ENCODE measurements around the gene ZMIZ1. TPM values are rescaled to one million over a fixed set of nuclear protein-coding genes. Genes with fewer than 3 reads are reported as not detected.

ZMIZ1 gene
- total and polyA plus RNA-seq, 5 donors from 2014 or later: 1.5 to 34.8 (median 2.2) TPM

DNA sequence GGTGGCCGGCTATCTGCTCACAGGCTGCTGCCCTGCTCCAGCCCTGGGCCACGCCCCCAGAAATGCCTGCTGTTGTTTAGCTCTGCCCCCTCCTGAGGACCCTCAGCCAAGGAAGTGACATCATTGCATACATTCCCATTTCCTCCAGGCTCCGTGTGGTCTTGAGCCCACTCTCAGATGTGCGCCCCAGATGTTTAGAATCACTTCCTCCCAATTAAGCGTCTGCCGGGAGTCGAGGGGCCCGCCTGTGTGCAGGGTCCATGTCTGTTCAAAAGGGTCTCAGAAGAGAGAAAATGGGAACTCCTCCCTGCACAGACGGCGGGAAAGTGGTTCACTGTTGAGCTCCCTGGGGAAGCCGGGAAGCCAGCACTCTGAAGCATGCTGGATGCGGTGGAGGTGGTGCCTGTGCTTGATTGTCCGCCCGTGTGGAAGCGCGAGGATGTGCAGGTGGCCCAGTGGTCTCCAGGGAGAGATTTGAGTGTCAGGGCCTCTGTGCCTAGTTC is 161.6 kb downstream of the ZMIZ1 start:
- Histone ChIP-seq H3K4me3 (ENCODE audit: low read depth, low read length) (no peak overlapping the region), H3K9me3 (ENCODE audit: control insufficient read depth in 2 of 2, low read length in 2 of 2) (no peaks in the 10 kb centered on the region), H3K27me3 (ENCODE audit: control insufficient read depth, insufficient read depth, low read length) (no peaks in the 10 kb centered on the region), H3K27ac (ENCODE audit: insufficient read depth, low read length, poor library complexity, severe bottlenecking) (no peak overlapping the region), H3K36me3 (ENCODE audit: control insufficient read depth, insufficient read depth, low read length) (no peaks in the 10 kb centered on the region), H3K4me1 (ENCODE audit: control insufficient read depth, insufficient read depth, low read length, poor library complexity, severe bottlenecking) (no peaks in the 10 kb centered on the region)
- Mint-ChIP-seq H3K27ac (no peak overlapping the region), H3K9me3 (peaks cover 0 to 2% (median 0%) of the 10 kb centered on the region in 7 donors), H3K36me3 (peaks cover 24% of the 10 kb centered on the region), H3K4me3 (no peak overlapping the region), H3K27me3 (no peaks in the 10 kb centered on the region), H3K4me1 (peaks cover 0 to 8% (median 0%) of the 10 kb centered on the region in 4 donors)
- ATAC-seq (ENCODE audit: low read depth in 2 of 2): no peak
- no peak for DNase-seq

DNA sequence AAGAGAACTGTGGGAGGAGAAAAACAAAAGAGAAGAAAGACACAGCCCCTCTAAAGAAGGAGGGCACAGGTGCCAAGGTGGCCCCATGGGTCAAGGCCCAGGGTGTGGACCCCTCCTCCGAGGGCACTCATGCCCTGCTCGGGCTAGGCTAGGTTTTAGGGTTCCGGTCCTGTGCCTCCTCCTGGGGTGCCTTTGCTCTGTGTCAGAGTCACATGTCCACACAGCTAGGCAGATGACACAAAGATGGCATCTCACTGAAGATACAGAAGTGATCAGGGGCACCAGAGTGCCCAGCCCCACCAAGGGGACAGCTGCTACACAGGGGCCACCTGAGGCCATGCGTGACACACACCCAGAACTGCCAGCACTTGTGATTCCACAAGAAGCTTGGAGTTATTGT is 162.1 kb downstream of the ZMIZ1 start:
- no peak overlapping the region for H3K4me3 Mint-ChIP-seq
- Histone ChIP-seq H3K4me1 (ENCODE audit: control insufficient read depth, insufficient read depth, low read length, poor library complexity, severe bottlenecking) (no peaks in the 10 kb centered on the region), H3K36me3 (ENCODE audit: control insufficient read depth, insufficient read depth, low read length) (no peaks in the 10 kb centered on the region), H3K4me3 (ENCODE audit: low read depth, low read length) (no peak overlapping the region), H3K27ac (ENCODE audit: insufficient read depth, low read length, poor library complexity, severe bottlenecking) (no peak overlapping the region), H3K27me3 (ENCODE audit: control insufficient read depth, insufficient read depth, low read length) (no peaks in the 10 kb centered on the region), H3K9me3 (ENCODE audit: control insufficient read depth in 2 of 2, low read length in 2 of 2) (no peaks in the 10 kb centered on the region)
- no peak overlapping the region for H3K27ac Mint-ChIP-seq
- H3K4me1 Mint-ChIP-seq: peaks cover 0 to 8% (median 0%) of the 10 kb centered on the region in 4 donors
- H3K36me3 Mint-ChIP-seq: peaks cover 26% of the 10 kb centered on the region
- DNase-seq: no peak
- ATAC-seq (ENCODE audit: low read depth in 2 of 2): no peak
- H3K27me3 Mint-ChIP-seq: no peaks in the 10 kb centered on the region
- H3K9me3 Mint-ChIP-seq: peaks cover 0 to 2% (median 0%) of the 10 kb centered on the region in 7 donors

DNA sequence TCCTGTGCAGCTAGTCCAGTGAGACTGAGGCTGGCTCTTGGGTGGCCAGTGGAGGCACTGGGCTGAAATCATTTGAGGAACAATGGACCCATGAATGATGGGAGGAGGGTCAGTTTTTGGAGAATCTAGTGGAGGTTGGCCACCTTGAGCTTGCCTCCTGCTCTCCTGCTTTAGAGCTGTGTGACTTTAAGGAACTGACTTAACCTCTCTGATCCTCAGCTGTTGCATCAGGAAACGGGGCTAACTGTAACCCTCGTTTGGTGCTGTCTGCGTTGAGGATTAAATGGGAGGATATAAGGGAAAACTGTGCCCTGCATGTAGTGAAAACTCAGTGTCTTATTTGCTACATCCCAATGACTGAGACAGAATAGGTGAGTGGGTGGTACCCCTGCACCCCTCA is 163.1 kb downstream of the ZMIZ1 start:
- no peak for DNase-seq
- H3K36me3 ChIP-seq (ENCODE audit: control insufficient read depth, insufficient read depth, low read length): no peaks in the 10 kb centered on the region

GRCh38 chr10:79232864-79233263 is 164.1 kb downstream of the ZMIZ1 start:
- no peaks in the 10 kb centered on the region for H3K9me3 ChIP-seq (ENCODE audit: control insufficient read depth in 2 of 2, low read length in 2 of 2)
- Mint-ChIP-seq H3K27me3 (no peaks in the 10 kb centered on the region), H3K36me3 (peaks cover 22% of the 10 kb centered on the region), H3K9me3 (peaks cover 0 to 2% (median 0%) of the 10 kb centered on the region in 7 donors), H3K27ac (no peak overlapping the region), H3K4me1 (peaks cover 0 to 15% (median 6%) of the 10 kb centered on the region in 4 donors), H3K4me3 (no peak overlapping the region)
- no peak overlapping the region for H3K27ac ChIP-seq (ENCODE audit: insufficient read depth, low read length, poor library complexity, severe bottlenecking)
- DNase-seq (no peak), ATAC-seq (ENCODE audit: low read depth in 2 of 2) (no peak)
- no peak overlapping the region for H3K4me3 ChIP-seq (ENCODE audit: low read depth, low read length)
- no peaks in the 10 kb centered on the region for H3K27me3 ChIP-seq (ENCODE audit: control insufficient read depth, insufficient read depth, low read length)
- H3K4me1 ChIP-seq (ENCODE audit: control insufficient read depth, insufficient read depth, low read length, poor library complexity, severe bottlenecking): no peaks in the 10 kb centered on the region
- H3K36me3 ChIP-seq (ENCODE audit: control insufficient read depth, insufficient read depth, low read length): no peaks in the 10 kb centered on the region

More for the DNA sequence above, 163.1 kb downstream of the ZMIZ1 start:
- Histone ChIP-seq H3K4me1 (ENCODE audit: control insufficient read depth, insufficient read depth, low read length, poor library complexity, severe bottlenecking) (no peaks in the 10 kb centered on the region), H3K4me3 (ENCODE audit: low read depth, low read length) (no peak overlapping the region), H3K9me3 (ENCODE audit: control insufficient read depth in 2 of 2, low read length in 2 of 2) (no peaks in the 10 kb centered on the region), H3K27me3 (ENCODE audit: control insufficient read depth, insufficient read depth, low read length) (no peaks in the 10 kb centered on the region), H3K27ac (ENCODE audit: insufficient read depth, low read length, poor library complexity, severe bottlenecking) (no peak overlapping the region)
- H3K27ac Mint-ChIP-seq: no peak overlapping the region
- H3K4me3 Mint-ChIP-seq: no peak overlapping the region
- peaks cover 23% of the 10 kb centered on the region for H3K36me3 Mint-ChIP-seq
- H3K9me3 Mint-ChIP-seq: peaks cover 0 to 2% (median 0%) of the 10 kb centered on the region in 7 donors
- H3K4me1 Mint-ChIP-seq: peaks cover 0 to 10% (median 2%) of the 10 kb centered on the region in 4 donors
- no peak for ATAC-seq (ENCODE audit: low read depth in 2 of 2)
- no peaks in the 10 kb centered on the region for H3K27me3 Mint-ChIP-seq

DNA sequence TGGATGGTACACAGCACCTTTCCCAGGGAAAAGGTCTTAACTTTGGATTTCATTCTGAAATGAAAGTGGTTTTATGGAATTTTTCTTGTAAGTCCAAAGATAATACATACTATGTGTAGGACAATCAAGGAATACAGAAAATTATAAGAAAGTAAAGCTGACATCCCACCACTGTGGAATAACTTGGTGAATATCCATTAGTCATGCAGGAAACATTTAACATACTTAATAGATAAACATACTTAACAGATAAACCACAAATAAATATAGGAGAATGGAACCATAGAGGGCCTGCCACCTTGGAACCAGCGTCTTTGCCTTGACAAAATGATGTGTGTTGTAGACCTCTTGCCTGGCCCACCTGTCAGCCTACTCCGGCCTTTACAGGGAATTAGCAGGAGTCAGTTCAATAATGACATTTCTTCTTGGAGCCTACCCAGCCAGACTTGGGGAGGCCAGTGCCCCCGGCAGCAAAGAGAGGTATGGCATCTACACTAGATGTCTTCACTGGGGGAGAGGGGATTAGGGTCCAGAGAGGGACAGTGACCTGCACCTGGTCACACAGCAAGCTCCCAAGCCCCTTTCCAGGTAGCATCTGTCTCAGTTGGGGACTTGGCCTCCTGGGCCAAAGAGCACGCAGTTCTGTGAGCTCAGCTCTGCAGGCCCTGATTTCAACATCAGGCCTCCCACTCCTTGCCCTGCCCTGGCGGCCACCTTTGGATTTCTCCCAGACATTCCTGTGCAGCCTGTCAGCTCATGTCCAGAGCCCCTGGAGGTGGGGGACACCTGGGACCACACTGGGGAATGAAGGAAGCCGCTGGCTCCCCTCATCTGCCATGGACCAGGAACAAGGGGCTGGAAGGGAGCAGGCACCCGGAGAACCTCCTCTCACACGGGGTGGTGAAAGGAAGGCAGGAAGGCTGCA is 165.9 kb downstream of the ZMIZ1 start:
- peaks cover 0 to 2% (median 0%) of the 10 kb centered on the region in 7 donors for H3K9me3 Mint-ChIP-seq
- peaks cover 0 to 12% (median 6%) of the 10 kb centered on the region in 4 donors for H3K4me1 Mint-ChIP-seq
- no peak for ATAC-seq (ENCODE audit: low read depth in 2 of 2)
- H3K27me3 Mint-ChIP-seq: no peaks in the 10 kb centered on the region
- DNase-seq: no peak
- Histone ChIP-seq H3K27me3 (ENCODE audit: control insufficient read depth, insufficient read depth, low read length) (no peaks in the 10 kb centered on the region), H3K36me3 (ENCODE audit: control insufficient read depth, insufficient read depth, low read length) (no peaks in the 10 kb centered on the region), H3K9me3 (ENCODE audit: control insufficient read depth in 2 of 2, low read length in 2 of 2) (no peaks in the 10 kb centered on the region), H3K4me1 (ENCODE audit: control insufficient read depth, insufficient read depth, low read length, poor library complexity, severe bottlenecking) (no peaks in the 10 kb centered on the region), H3K4me3 (ENCODE audit: low read depth, low read length) (no peak overlapping the region), H3K27ac (ENCODE audit: insufficient read depth, low read length, poor library complexity, severe bottlenecking) (no peak overlapping the region)
- no peak overlapping the region for H3K27ac Mint-ChIP-seq
- H3K4me3 Mint-ChIP-seq: peak overlapping the region in 1 of 4 donors; percentile 33
- H3K36me3 Mint-ChIP-seq: peaks cover 22% of the 10 kb centered on the region

DNA sequence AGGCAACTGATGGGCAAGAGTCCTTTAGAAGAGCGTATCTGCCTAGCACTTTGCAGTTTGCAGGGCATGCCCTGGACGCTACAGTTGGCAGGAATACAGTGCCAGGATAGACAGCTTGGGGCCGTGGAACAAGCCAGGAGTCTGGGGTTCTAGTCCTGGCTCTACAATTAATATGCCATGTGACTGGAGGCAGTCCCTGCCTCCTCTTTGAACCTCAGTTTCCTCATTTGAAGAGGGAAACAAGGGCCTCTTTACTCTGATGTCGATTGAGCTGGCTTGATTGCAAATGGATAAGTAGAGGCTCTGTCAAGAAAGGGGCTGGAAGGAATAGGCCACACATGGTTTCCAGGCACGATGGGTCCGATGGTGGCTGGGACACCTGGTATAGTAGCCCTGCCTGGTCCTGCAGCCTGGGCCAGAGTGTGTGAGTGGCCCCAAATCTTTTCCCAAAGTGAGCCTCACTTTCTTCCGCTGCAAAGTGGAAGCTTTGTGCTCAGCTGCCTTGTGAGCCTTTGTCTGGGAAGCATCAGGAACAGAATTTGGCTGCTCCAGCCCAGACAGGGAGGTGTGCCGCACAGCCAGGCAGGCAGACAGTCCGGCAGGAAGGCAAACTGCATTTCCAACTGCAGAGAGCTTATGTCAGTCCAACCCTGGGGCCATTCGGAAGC is 167.1 kb downstream of the ZMIZ1 start:
- Histone ChIP-seq H3K27me3 (ENCODE audit: control insufficient read depth, insufficient read depth, low read length) (no peaks in the 10 kb centered on the region), H3K4me3 (ENCODE audit: low read depth, low read length) (no peak overlapping the region), H3K9me3 (ENCODE audit: control insufficient read depth in 2 of 2, low read length in 2 of 2) (no peaks in the 10 kb centered on the region), H3K27ac (ENCODE audit: insufficient read depth, low read length, poor library complexity, severe bottlenecking) (no peak overlapping the region), H3K4me1 (ENCODE audit: control insufficient read depth, insufficient read depth, low read length, poor library complexity, severe bottlenecking) (no peaks in the 10 kb centered on the region), H3K36me3 (ENCODE audit: control insufficient read depth, insufficient read depth, low read length) (no peaks in the 10 kb centered on the region)
- ATAC-seq (ENCODE audit: low read depth in 2 of 2): no peak
- H3K27ac Mint-ChIP-seq: no peak overlapping the region
- H3K36me3 Mint-ChIP-seq: peaks cover 22% of the 10 kb centered on the region
- H3K9me3 Mint-ChIP-seq: peaks cover 0 to 2% (median 0%) of the 10 kb centered on the region in 7 donors
- peaks cover 0 to 22% (median 11%) of the 10 kb centered on the region in 4 donors for H3K4me1 Mint-ChIP-seq
- no peaks in the 10 kb centered on the region for H3K27me3 Mint-ChIP-seq
- DNase-seq: no peak
- no peak overlapping the region for H3K4me3 Mint-ChIP-seq

DNA sequence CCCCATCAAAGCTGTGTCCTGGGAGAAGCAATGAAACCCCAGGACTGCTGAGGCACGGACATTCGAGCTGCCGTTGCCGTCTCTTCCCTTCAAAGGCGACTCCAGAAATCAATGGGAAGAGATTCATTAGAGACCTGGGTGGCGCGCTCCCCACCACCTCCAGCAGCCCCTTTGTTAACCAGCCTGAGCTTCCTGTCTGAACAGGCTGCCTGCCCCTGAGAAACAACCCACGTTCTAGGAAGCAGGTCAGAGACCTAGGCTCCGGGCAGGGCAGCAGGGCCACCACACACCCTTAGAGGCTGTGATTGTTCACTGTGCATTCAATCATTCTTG is 167.6 kb downstream of the ZMIZ1 start:
- H3K27ac Mint-ChIP-seq: no peak overlapping the region
- H3K4me1 ChIP-seq (ENCODE audit: control insufficient read depth, insufficient read depth, low read length, poor library complexity, severe bottlenecking): peaks cover 3% of the 10 kb centered on the region
- H3K36me3 ChIP-seq (ENCODE audit: control insufficient read depth, insufficient read depth, low read length): no peaks in the 10 kb centered on the region
- H3K4me3 ChIP-seq (ENCODE audit: low read depth, low read length): no peak overlapping the region
- peak overlapping the region in 2 of 4 donors; percentile 40 to 44 for H3K4me3 Mint-ChIP-seq
- no peaks in the 10 kb centered on the region for H3K27me3 ChIP-seq (ENCODE audit: control insufficient read depth, insufficient read depth, low read length)
- no peaks in the 10 kb centered on the region for H3K9me3 ChIP-seq (ENCODE audit: control insufficient read depth in 2 of 2, low read length in 2 of 2)
- peaks cover 0 to 27% (median 15%) of the 10 kb centered on the region in 4 donors for H3K4me1 Mint-ChIP-seq
- peaks cover 0 to 2% (median 0%) of the 10 kb centered on the region in 7 donors for H3K9me3 Mint-ChIP-seq
- H3K27ac ChIP-seq (ENCODE audit: insufficient read depth, low read length, poor library complexity, severe bottlenecking): no peak overlapping the region
- ATAC-seq (ENCODE audit: low read depth in 2 of 2) (no peak), DNase-seq (no peak)
- no peaks in the 10 kb centered on the region for H3K27me3 Mint-ChIP-seq
- H3K36me3 Mint-ChIP-seq: peaks cover 22% of the 10 kb centered on the region

All from CD4-positive, CD25-positive, alpha-beta regulatory T cell (primary cell).